SK-N-SH (cell line): ENCODE measurements around the gene AANAT.

Experiments
- CTCF ChIP-seq: fragments of 200-600 bp; sonication (generic); IDR thresholded peaks from 2 replicates; pipeline ENCODE4 v1.6.1; 2017; ENCODE audit warnings: antibody characterized with exemption, mild to moderate bottlenecking, moderate library complexity
- EZH2phosphoT487 ChIP-seq: fragments of 200-600 bp; sonication (generic); IDR thresholded peaks from 2 replicates; pipeline ENCODE4 v1.6.1; 2017; ENCODE audit warnings: low read depth, mixed run types, mild to moderate bottlenecking, antibody characterized with exemption, moderate library complexity, borderline replicate concordance
- FOXJ3 ChIP-seq: sonication (generic); formaldehyde crosslinking; IDR thresholded peaks from 2 replicates; pipeline ENCODE4 v1.5.1; 2020; ENCODE audit warnings: mild to moderate bottlenecking, missing genetic modification reagents
- FOXM1 ChIP-seq: IDR thresholded peaks from 2 replicates; pipeline ENCODE4 v1.4.0; 2012; ENCODE audit warnings: low read depth, mild to moderate bottlenecking
- MXI1 ChIP-seq: IDR thresholded peaks from 2 replicates; pipeline ENCODE4 v1.6.1; 2012; ENCODE audit warnings: mild to moderate bottlenecking, low read depth, low read length, improper control_type of control experiment
- NRF1 ChIP-seq: IDR thresholded peaks from 2 replicates; pipeline ENCODE4 v1.6.1; 2012; ENCODE audit warnings: low read depth, mild to moderate bottlenecking, low read length
- POLR2AphosphoS5 ChIP-seq: IDR thresholded peaks from 2 replicates; pipeline ENCODE4 v1.6.1; 2012; ENCODE audit warnings: low read depth, low read length
- SMC3 ChIP-seq: IDR thresholded peaks from 2 replicates; pipeline ENCODE4 v1.6.1; 2012; ENCODE audit warnings: low read depth, low read length, improper control_type of control experiment
- TAF1 ChIP-seq: IDR thresholded peaks from 2 replicates; pipeline ENCODE4 v1.6.1; 2012; ENCODE audit warnings: low read depth, mild to moderate bottlenecking, low read length, moderate library complexity, borderline replicate concordance
- USF2 ChIP-seq: fragments of 150-350 bp; IDR thresholded peaks from 2 replicates; pipeline ENCODE4 v1.6.1; 2017; ENCODE audit warnings: antibody characterized with exemption, low read length, low read depth, borderline replicate concordance
- TF ChIP-seq, protein P1 (sequence below): IDR thresholded peaks from 2 replicates; pipeline ENCODE4 v1.6.1; 2012; ENCODE audit warnings: mild to moderate bottlenecking, low read depth, low read length, moderate library complexity

DNA sequence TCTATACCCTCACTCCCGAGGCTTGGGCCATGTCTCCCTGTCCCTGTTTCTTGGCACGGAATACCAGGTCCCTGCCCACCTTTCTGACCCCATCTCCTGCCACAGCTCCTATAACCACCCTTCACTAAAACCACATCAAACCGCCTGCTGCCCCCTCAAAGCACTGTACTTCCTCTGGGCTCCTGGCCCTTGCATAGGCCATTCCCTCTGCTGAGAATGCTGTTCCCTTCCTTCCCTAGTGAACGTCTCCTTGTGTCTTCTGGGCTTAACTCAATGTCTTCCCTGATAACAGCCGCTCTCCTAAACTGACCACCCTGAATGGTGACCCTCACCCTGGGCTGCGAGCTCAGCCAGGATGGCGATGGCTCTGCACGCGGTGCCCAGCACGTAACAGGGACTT is 10.7 kb downstream of the AANAT start:
- TF ChIP-seq USF2 (no peak), FOXJ3 (no peak), CTCF (no peak), POLR2AphosphoS5 (no peak), FOXM1 (no peak), EZH2phosphoT487 (no peak), MXI1 (no peak), NRF1 (no peak), TAF1 (no peak), SMC3 (no peak)
- TF ChIP-seq, protein P1, sequence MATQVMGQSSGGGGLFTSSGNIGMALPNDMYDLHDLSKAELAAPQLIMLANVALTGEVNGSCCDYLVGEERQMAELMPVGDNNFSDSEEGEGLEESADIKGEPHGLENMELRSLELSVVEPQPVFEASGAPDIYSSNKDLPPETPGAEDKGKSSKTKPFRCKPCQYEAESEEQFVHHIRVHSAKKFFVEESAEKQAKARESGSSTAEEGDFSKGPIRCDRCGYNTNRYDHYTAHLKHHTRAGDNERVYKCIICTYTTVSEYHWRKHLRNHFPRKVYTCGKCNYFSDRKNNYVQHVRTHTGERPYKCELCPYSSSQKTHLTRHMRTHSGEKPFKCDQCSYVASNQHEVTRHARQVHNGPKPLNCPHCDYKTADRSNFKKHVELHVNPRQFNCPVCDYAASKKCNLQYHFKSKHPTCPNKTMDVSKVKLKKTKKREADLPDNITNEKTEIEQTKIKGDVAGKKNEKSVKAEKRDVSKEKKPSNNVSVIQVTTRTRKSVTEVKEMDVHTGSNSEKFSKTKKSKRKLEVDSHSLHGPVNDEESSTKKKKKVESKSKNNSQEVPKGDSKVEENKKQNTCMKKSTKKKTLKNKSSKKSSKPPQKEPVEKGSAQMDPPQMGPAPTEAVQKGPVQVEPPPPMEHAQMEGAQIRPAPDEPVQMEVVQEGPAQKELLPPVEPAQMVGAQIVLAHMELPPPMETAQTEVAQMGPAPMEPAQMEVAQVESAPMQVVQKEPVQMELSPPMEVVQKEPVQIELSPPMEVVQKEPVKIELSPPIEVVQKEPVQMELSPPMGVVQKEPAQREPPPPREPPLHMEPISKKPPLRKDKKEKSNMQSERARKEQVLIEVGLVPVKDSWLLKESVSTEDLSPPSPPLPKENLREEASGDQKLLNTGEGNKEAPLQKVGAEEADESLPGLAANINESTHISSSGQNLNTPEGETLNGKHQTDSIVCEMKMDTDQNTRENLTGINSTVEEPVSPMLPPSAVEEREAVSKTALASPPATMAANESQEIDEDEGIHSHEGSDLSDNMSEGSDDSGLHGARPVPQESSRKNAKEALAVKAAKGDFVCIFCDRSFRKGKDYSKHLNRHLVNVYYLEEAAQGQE: no peak
